Left ventricle myocardium superior (tissue), 1 donor: ENCODE results near the gene TTLL5. TPM values are rescaled to one million over a fixed set of nuclear protein-coding genes. Genes with fewer than 3 reads are reported as not detected.

Experiments
- ATAC-seq: fragments of 200-7000 bp; cut with Tn5 transposase; one replicate; pipeline ENCODE4 v1.9.1; 2020; ENCODE audit warnings: mild to moderate bottlenecking, moderate library complexity
- DNase-seq: peaks from one replicate; pipeline ENCODE4 v3.0.0-alpha.2; 2020
- intact Hi-C: fragments of 100-400 bp; cut with micrococcal nuclease; formaldehyde crosslinking; loops from one replicate; pipeline ENCODE4 v1.11.0; 2022
- total RNA-seq: library from RNA; stranded (reverse); fragmentation: NEBNext Ultra II Directional; extraction: Animal tissue kit (Norgen Biotek cat#: 25700); gene quantifications from one replicate; pipeline ENCODE4 v1.2.1, GENCODE V29; 2021
- donor health status: DM: no; HTN: yes; CAD: no; lungs with severe emphysema.

TTLL5 gene
- total RNA-seq, 1 donor from 2014 or later = 15.8 TPM

- intact Hi-C loops = no loop called here
- no peak for DNase-seq
- ATAC-seq = no peak
Observed at GRCh38 chr14:75769047-75769685, 108.1 kb downstream of the TTLL5 start.

DNA sequence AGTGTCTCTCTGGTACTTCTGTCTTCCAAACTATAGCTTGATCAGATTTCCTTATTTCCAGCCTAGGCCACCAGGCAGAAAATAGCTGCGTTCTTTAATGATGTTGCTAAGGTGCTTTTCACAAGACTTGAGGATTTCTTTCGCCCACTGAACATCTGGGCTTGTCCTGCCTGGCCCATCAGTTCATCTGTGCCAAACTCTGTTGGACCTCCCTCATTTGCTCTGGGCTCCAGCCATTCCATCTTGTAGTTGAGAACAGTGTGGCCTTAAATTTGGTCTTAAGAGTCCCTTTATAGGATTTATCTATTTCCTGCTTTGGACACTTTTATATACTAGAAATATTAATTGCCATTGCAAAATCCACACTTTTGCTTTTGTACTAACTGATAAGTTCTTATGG, 109.6 kb downstream of the TTLL5 start:
- DNase-seq (no peak), ATAC-seq (peak; percentile 51)
- intact Hi-C loops = no loop called here

DNA sequence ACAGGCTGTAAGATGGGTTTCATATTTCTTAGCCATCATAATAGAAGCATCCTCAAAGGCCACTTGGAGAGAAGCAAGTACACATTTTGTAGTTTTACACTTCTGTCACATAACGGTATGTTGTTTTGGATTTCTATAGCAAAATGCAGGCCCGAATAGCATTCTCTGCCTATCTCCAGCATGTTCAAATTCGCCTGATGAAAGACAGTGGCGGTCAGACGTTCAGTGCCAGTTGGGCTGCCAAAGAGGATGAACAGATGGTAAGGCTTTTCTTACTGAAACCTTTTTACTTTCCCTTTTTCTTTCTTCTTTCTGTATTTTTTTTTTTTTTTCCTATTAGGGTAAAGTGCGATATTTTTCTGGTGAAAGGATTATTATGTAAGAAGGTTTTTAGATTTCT, 110.5 kb downstream of the TTLL5 start:
- intact Hi-C loops = no loop called here
- DNase-seq (no peak), ATAC-seq (no peak)

DNA sequence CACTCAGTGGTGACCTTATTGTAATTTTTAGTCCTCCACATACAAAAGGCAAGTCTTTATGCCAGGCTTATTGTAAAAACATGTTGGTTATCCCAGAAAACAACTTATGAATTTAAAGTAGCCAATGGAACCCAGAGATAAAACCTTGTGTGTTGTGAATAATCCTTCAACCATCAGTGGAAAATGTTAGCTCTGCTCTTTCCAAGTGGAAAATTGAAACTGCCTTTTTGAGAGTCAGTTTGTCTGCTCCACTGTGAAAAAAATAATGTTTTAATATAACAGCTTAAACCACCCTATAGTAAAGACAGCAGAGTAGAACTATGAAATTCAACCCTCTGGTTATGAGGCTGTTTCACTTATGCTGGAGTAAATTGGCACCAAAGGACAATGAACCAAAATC, 112.0 kb downstream of the TTLL5 start:
- no peak for ATAC-seq
- no peak for DNase-seq
- intact Hi-C loops = no loop called here

GRCh38 chr14:75781096-75781495, 120.0 kb downstream of the TTLL5 start:
- no peak for ATAC-seq
- intact Hi-C loops = no loop called here
- DNase-seq = no peak

DNA sequence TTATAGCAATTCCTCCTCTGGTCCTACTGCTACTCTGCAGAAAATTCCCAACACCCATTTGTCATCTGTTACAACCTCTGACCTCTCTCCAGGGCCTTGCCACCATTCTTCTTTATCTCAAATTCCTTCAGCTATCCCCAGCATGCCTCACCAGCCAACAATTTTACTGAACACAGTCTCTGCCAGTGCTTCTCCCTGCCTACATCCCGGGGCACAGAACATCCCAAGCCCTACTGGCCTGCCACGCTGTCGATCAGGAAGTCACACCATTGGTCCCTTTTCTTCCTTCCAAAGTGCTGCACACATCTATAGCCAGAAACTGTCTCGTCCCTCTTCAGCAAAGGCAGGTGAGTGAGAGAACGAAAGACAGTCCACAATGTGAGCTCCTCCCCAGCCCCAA, 122.1 kb downstream of the TTLL5 start:
- intact Hi-C loops = no loop called here
- DNase-seq = peak; percentile 57
- ATAC-seq = peak; percentile 95

GRCh38 chr14:75783602-75784313, 122.7 kb downstream of the TTLL5 start:
- intact Hi-C loops = no loop called here
- no peak for DNase-seq

DNA sequence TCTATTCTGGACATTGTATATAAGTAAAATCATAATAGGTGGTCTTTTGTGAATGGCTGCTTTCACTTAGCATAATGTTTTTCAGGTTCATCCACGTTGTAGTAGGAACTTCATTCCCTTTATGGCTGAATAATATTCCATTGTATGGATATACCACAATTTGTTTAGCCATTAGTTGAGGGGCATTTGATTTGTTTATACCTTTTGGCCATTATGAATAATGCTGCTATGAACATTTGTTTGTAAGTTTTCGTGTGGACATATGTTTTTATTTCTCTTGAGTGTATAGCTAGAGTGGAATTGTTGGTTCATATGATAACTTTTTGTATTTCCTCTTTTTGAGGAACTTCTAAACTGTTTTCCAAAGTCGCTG, 123.3 kb downstream of the TTLL5 start:
- DNase-seq (no peak), ATAC-seq (no peak)
- intact Hi-C loops = no loop called here

More at GRCh38 chr14:75783602-75784313, 122.7 kb downstream of the TTLL5 start:
- ATAC-seq = peak; percentile 25

GRCh38 chr14:75793806-75794205, 132.8 kb downstream of the TTLL5 start:
- DNase-seq (no peak), ATAC-seq (peak; percentile 47)
- intact Hi-C loops = loop anchor here (10.0 kb wide), 3 partner anchors 79 to 181 kb away; no protein-coding TSS in a partner anchor

GRCh38 chr14:75794615-75795038, 133.6 kb downstream of the TTLL5 start:
- intact Hi-C loops = loop anchor here (10.0 kb wide), 3 partner anchors 80 to 180 kb away; no protein-coding TSS in a partner anchor
- ATAC-seq (peak; percentile 96), DNase-seq (no peak)

GRCh38 chr14:75800792-75801191, 139.7 kb downstream of the TTLL5 start:
- ATAC-seq (no peak), DNase-seq (no peak)
- intact Hi-C loops = no loop called here

DNA sequence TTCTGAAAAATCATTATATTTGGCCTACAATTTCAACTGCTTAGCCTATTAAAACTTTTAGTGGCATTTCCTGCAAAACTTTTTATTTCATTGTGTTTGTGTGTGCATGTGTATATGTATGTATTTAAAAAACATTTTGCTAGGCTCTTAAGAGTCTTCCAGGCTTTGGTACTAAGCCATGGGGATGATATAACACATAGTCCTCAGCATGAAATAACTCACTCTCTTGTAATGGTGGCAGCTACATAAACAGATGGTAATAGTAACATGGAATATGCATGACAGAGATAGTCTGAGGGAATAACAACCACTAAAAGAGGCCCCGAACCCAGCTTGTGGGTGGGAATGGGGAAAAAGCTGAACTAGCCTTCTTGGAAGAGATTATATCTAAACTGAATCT, 141.4 kb downstream of the TTLL5 start:
- intact Hi-C loops = no loop called here
- DNase-seq (no peak), ATAC-seq (no peak)

DNA sequence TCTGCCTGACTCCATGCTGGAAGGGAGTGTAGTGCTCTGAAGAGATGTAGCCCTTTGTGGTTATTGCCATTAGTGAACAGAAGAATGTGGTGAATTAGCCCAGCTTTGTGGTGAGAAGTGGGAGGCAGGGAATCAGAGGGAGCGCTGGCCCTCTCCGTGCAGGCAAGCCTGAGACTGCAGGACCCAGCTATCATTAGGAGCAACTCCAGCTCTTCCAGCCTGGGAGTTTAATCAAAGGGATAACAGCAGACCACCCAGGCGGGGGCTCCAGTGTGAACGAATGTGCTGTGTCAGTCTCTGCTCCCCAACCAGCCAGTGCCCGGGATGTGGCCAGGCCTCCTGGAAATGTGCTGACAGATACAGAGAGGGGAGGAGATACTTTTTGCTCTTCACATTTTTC, 142.7 kb downstream of the TTLL5 start:
- ATAC-seq (no peak), DNase-seq (no peak)
- intact Hi-C loops = no loop called here

GRCh38 chr14:75804570-75805275, 143.7 kb downstream of the TTLL5 start:
- DNase-seq (no peak), ATAC-seq (peak; percentile 66)
- intact Hi-C loops = no loop called here

DNA sequence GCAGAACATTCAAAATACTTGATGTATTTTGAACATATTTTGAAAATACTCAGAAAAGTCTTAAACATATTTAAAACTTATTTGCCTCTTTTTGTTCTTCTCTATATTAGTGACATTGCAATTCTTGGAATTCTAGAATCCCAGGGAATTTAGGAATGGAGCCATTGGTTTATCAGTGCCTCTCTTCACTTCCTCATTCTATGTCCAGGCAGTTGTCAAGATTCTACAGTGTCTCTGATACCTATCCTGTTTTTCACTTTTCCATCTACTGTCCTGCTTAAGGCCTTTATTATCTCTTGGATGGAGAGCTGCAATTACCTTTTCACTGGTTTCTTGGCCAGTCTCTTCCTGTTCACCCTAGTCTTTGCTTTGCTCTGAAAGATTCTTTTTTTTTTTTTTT, 144.6 kb downstream of the TTLL5 start:
- DNase-seq (no peak), ATAC-seq (peak; percentile 14)
- intact Hi-C loops = no loop called here

- intact Hi-C loops = no loop called here
- no peak for DNase-seq
- ATAC-seq = peak; percentile 88
Observed at GRCh38 chr14:75806352-75806832, 145.3 kb downstream of the TTLL5 start.

DNA sequence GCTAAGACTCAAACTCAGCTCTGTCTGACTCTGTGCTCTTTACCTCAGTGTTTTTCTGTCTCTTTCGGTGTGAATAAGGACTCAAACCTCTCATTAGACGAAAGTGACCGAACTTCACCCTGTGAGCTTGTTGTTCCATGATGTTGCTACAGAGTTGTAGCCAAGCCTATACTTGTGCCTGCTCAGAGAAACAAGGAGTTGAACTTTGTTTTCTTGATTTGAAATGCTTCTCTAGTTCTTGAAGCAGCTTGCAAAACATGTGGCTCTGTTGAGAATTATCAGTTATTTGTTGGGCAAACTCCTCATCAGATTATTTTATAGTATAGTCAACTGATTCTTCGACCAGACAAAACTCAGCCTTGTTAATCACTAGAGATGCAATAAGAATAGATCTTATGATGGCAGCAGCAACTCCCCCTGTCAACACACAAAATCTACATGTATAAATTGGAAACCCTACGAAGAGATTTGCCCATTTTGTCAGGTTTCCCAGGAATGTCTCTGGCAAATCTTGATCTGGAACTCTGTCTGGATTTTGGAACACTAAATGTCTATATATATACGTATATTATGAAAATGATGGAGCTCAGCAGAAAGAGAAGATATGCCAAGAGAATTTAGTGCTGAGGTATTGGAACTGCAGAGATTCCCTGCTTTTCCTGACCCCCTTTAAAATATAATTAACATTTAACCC, 146.8 kb downstream of the TTLL5 start:
- ATAC-seq (no peak), DNase-seq (no peak)
- intact Hi-C loops = no loop called here

DNA sequence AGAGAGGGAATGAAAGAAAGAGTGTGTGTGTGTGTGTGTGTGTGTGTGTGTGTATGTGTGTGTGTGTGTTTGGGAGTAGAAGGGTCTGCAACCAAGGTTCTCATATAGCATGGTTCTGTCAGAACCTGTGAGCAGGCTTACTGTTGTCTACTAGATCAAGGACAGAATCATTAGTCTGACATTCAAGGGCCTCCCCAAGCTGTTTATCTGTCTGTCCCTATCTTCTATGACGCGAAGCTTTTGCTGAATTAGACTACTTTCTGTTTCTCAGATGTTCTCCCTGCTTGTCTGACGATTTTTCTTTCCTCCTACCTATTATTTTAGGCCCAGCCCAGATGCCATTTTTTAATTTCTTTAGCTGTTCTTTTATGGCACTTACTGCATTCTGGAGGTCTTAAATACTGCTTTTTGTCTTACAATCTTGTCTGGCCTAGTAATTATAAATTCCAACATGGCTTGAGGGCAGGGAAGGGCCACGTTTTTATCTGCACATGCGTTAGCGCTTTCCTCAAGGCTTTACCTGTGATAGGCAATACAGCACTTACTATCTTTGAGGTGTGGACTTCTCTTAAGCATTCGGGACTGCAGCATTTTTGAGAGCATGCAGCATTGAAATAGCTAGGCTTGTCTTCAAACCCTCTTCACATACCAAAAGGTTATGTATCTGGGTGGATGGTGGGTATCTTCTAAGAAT, 150.2 kb downstream of the TTLL5 start:
- ATAC-seq (no peak), DNase-seq (no peak)
- intact Hi-C loops = no loop called here

GRCh38 chr14:75811872-75812499, 150.9 kb downstream of the TTLL5 start:
- ATAC-seq (no peak), DNase-seq (no peak)
- intact Hi-C loops = no loop called here
